ENCODE data around the gene TNXB.
"Not testable (repeated sequence)": the region's sequence is repeated elsewhere in the genome, so short reads cannot be mapped to it uniquely, and the experiment has no call there.

The TNXB gene

DNA sequence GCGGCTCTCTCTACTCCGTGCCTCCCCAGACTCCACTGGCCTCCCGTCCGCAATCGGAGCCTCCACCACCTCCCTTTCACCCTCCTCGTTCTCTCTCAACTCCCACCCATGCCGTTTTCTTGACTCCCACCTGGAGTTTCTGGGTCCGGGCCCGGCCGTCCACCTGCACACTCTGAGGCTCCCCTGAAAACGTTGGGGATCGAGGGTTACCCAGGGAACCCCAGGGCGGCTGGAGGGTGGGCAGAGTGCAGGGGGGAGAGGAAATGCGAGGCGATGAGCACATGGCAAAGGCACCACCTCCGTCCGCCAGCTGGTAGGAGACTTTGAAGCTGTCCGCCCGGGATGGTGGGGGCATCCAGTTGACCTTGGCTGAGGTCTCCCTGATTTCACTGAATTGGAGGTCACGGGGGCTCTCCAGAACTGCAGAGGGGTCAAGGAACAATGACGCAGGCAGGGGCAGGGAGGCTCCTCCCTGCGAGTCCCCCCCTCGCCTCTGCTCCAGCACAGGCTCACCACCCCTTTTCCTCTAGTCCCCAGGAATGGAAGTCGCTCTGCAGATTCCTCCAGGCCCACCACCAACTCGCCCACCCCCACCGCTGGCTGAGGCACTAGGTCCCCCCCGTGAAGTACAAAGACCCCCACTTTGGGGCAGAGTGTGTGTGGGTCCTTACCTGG, 98.1 kb downstream of the TNXB start:
- DNase-seq: not testable (repeated sequence)

DNA sequence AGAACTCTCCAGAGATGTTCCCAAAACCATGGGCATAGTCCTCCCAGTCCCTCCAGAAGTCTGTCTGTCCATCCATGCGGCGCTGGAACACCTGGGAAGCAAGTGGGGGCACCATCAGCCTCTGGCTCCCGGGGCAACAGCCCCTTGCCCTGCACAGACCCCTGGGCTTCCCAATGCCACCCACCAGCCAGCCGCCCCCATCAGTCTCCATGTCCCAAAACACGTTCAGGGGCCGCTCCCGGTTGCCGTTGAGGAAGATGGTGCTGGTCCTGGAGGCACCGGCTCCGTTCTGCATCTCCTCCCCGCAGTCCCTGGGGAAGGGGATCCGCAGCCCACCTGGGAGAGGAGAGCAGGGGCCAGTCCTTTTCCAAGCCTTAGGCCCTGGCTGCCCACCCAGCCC, 99.6 kb downstream of the TNXB start:
- DNase-seq: not testable (repeated sequence)

DNA sequence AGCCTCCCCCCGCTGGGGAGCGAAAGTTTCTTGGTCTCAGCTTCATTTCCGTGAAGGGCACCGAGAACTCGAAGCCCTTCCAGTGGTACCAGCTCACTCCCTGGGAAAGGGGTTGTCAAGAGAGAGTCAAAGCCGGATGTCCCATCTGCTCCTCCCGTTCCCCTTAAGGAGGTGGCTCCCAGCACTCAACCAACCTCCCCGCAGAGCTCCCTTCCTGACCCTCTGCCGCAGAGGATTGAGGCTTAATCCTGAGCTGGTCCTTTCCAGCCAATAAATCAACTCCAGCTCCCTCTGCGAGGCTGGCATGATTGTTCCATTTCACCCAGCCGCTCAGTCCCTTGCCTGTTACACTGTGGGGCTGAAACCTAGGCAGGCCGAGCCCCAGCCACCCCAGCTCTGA, 100.5 kb downstream of the TNXB start:
- not testable (repeated sequence) for DNase-seq

DNA sequence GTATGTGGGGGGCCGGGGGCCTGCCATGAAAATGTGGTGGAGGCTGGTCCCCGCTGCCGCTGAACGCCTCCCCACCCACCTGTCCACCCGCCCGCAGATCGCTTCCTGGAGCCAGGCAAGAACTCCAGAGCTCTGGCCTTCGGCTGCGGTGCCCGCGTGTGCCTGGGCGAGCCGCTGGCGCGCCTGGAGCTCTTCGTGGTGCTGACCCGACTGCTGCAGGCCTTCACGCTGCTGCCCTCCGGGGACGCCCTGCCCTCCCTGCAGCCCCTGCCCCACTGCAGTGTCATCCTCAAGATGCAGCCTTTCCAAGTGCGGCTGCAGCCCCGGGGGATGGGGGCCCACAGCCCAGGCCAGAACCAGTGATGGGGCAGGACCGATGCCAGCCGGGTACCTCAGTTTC, 101.1 kb downstream of the TNXB start:
- DNase-seq: not testable (repeated sequence)

DNA sequence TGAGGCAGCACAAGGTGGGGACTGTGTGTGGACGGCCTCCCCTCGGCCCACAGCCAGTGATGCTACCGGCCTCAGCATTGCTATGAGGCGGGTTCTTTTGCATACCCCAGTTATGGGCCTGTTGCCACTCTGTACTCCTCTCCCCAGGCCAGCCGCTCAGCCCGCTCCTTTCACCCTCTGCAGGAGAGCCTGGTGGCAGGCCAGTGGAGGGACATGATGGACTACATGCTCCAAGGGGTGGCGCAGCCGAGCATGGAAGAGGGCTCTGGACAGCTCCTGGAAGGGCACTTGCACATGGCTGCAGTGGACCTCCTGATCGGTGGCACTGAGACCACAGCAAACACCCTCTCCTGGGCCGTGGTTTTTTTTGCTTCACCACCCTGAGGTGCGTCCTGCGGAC, 102.1 kb downstream of the TNXB start:
- not testable (repeated sequence) for DNase-seq

DNA sequence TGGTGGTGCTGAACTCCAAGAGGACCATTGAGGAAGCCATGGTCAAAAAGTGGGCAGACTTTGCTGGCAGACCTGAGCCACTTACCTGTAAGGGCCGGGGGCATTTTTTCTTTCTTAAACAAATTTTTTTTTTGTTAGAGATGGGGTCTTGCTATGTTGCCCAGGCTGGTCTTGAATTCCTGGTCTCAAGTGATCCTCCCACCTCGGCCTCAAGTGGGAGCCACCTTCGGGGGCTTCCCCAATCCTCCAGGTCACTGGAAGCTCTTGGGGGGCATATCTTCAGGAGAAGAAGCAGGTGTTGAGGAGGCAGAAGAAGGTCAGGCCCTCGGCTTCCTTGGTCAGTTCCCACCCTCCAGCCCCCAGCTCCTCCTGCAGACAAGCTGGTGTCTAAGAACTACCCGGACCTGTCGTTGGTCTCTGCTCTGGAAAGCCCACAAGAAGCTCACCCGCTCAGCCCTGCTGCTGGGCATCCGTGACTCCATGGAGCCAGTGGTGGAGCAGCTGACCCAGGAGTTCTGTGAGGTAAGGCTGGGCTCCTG, 103.1 kb downstream of the TNXB start:
- DNase-seq: not testable (repeated sequence)

DNA sequence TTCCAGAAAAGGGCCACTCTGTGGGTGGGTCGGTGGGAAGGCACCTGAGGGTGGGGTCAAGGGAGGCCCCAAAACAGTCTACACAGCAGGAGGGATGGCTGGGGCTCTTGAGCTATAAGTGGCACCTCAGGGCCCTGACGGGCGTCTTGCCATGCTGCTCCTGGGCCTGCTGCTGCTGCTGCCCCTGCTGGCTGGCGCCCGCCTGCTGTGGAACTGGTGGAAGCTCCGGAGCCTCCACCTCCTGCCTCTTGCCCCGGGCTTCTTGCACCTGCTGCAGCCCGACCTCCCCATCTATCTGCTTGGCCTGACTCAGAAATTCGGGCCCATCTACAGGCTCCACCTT, 103.6 kb downstream of the TNXB start:
- DNase-seq: not testable (repeated sequence)

DNA sequence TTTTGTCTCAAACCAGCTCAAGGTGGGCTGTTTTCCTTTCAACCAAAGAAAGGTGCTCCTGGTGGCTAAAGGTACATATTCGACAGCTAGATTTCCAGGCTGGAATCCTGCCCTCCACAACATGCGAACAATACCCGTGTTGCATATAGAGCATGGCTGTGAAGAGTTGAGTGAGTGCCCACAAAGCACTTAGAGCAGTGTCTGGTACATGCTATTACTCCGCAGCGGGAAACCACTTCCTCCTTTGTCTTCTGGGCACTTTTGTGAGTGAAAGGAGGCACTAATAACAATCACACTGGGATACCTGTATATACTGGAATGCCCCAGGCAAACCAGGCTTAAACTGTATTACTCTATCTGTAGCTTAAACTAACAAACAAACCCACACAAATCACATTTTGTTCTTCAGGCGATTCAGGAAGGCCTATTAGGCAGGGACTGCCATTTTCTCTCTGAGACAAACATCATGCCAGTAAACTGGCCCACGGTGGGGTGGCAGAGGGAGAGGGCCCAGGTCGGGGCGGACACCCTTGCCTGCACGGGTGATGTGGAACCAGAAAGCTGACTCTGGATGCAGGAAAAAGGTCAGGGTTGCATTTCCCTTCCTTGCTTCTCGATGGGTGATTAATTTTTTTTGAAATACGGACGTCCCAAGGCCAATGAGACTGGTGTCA, 104.1 kb downstream of the TNXB start:
- not testable (repeated sequence) for DNase-seq

DNA sequence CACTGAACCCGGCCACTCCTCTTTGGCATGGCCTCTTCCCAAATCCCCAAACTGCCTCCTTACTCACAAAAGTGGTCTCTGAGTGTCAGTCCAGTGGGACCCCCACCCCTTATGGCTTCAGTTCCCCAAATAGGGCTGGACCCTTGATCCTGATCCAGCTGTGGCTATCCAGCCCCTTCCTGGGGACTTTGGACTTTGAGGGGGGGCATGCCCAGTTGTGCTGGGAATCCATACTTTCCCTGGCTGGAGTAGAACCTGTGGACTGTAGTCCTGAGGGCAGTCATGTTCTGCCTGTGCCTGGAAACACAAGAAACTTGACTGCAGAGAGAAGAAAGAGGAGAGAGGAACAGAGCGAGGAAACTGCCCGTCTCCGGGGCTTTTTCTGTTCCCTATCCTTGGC, 104.7 kb downstream of the TNXB start:
- DNase-seq: not testable (repeated sequence)

DNA sequence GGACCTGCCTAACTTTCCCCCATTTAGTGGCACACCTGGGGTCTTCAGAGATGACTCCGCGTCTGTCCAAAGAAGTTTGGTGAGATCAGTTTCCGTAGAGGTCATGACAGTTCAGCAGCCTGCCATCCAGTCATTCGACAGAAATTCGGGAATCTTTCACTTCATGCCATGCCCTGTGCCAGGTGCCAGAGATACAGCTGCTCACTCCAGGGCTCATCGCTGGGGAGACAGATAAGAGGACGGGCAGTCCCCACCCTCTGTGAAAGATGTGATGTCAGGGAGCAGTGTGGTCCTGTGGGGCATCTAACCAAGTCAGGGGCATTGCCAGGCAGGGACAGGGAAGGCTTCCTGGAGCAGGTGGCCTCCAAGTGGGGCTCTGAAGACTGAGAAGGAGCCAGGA, 105.8 kb downstream of the TNXB start:
- DNase-seq: not testable (repeated sequence)

DNA sequence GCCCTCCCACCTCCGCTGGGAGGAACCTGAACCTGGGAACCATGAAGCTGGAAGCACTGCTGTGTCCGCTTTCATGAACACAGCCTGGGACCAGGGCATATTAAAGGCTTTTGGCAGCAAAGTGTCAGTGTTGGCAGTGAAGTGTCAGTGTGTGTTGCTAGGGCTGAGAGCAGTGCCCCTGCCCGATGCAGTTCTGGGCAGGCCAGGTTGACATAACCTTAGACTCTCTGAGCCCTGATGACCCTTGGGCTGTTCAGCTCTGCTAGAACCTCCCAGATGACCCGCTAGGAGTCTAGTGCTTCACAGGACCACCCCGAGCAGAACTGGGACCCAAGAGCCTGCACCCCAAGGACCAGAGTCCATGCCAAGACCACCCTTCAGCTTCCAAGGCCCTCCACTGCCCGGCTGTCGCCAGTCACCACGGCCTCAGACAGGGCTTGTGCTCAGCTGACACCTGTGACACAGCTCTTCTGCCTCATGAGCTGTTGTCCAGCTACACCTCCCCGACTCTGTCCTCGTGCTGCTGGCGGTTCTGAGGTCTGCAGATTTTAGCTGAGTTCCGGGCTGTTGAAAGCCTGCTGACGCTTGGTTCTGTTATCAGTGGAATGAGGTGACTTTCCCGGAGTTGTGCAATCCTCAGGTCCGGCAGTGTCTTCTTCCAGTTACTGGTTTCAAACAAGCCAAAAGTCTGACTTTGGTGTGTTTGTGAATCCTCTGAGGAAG, 106.4 kb downstream of the TNXB start:
- DNase-seq: not testable (repeated sequence)

DNA sequence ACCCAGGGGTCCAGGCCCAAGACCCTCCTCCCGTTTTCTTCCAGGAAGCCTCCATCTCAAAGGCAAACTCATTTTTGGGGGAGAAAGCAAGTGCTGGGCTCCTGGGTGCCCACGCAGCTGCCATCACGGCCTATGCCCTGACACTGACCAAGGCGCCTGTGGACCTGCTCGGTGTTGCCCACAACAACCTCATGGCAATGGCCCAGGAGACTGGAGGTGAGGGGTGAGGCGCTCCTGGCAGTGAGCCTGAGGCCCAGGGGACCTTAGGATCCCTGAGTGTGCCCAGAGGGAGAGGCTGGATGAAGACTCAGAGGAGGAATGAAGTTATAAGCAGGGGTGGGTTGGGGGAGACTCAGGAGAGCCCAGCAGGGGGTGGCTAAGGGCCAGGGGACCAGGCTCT, 112.8 kb downstream of the TNXB start:
- not testable (repeated sequence) for DNase-seq

DNA sequence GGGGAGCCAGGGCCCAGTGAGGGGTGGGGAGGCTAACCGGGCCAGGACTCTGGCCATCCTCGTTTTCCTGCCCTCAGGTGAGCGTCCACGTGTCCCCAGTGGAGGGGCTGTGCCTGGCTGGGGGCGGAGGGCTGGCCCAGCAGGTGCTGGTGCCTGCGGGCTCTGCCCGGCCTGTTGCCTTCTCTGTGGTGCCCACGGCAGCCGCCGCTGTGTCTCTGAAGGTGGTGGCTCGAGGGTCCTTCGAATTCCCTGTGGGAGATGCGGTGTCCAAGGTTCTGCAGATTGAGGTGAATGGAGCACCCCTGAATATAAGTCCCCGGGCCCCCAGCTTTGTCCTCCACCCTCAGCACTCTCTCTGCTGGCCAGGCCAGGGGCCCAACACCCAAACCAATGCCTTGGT, 114.7 kb downstream of the TNXB start:
- DNase-seq: not testable (repeated sequence)

Data from erythroblast (primary cell).